Measurements from ENCODE around the gene DNAH11.
"Not testable (repeated sequence)": the region's sequence is repeated elsewhere in the genome, so short reads cannot be mapped to it uniquely, and the experiment has no call there.

Gene DNAH11

DNA sequence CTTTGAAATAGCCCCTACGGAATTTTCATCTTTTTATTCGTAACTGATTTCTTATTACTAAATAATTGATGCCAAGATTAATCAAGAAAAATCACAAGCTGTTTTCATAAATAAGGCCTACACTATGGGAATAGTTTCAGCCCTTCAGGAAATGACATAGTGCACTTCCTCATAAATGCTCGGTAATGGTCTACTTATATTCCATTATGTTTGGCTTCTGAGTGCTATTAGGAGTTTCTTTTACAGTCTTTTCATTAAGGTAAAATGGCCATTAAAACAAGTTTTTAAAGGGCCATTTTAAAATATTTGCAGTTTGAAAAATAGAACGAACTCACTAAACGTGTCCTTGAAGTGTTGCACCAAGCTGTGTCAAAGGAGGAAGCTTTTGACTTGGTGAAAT, 174.5 kb downstream of the DNAH11 start:
- DNase-seq (ENCODE audit: low read depth) = no peak

DNA sequence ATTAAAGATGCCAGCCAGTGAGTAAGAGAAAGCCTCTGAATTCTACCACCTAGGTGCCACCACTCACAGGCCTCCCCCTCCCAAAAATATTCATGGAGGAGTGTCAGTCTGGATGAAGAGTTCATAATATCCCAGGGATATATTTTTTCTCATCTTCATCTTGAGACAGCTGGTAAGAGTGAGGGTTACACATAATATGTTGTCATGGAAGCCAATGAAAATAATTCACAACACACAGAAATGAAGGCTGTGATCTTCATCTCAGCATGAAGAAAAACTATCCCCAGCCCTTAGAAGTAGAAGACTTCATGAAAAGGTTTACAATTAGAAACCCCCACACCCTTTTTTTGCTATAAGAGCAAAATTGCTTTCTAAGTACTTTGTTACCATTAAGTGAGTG, 175.6 kb downstream of the DNAH11 start:
- DNase-seq (ENCODE audit: low read depth) = no peak

DNA sequence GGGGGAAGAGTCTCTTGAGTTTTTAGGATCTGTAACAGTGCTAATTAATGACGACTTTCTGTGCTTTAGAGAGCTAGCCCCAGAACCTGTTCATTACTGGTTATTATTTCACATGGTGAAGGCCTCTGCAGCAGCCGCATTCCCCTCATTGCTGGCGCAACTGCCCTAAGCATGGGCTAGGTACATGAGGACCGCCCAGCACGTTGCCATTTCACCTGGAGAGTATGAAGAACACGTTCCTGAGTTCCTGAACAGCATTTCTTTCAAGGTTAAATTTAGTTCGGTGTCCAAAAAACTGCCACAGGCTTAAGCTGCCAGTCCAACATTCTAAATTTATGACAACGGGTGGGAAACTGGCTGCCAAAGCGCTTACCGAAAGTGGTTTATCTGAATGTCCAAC, 177.0 kb downstream of the DNAH11 start:
- no peak for DNase-seq (ENCODE audit: low read depth)

DNA sequence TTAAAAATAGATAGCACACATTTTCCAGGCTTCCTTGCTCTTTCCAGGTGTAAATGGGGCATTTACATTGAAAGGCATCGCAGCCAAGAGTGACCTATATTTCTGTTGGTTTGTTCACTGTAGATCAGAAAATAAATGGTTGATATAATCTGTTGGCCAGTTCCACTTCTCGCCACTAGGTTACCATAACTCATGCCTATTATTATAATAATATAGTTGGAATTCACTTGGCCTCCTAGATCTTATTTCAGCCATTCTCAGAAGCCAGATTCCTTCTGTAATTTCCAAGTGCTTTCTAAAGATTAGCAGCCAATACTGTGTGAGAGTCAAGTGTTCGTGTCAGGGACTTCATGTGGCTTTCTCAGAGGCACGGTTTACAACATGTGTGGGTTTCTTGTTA, 179.5 kb downstream of the DNAH11 start:
- no peak for DNase-seq (ENCODE audit: low read depth)

DNA sequence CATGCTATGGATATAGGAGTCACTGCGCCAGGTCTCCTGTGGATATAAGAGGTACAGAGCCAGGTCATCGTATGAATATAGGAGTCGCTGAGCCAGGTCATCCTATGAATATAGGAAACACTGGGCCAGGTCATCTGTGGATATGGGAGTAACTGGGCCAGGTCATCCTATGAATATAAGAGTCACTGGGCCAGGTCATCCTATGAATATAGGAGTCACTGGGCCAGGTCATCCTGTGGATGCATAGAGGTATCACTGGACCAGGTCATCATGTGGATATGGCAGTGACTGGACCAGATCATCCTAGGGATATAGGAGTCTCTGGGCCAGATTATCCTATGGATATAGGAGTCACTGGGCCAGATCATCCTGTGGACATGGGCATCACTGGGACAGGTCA, 181.7 kb downstream of the DNAH11 start:
- no peak for DNase-seq (ENCODE audit: low read depth)

DNA sequence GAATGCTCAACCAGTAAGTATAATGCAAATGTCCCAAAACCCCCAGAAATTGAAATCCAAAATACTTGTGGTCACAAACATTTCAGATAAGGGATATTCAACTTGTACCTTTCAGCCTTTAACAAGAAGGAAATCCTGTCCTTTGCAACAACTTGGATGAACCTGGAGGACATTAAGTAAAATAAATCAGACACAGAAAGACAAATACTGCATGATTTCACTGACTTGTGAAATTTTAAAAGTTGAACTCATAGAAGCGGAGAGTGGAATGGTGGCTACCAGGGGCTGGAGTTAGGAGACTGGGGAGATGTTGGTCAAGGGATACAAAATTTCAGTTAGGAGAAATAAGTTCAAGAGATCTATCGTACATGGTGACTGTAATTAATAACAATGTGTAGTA, 187.6 kb downstream of the DNAH11 start:
- DNase-seq (ENCODE audit: low read depth) = no peak

DNA sequence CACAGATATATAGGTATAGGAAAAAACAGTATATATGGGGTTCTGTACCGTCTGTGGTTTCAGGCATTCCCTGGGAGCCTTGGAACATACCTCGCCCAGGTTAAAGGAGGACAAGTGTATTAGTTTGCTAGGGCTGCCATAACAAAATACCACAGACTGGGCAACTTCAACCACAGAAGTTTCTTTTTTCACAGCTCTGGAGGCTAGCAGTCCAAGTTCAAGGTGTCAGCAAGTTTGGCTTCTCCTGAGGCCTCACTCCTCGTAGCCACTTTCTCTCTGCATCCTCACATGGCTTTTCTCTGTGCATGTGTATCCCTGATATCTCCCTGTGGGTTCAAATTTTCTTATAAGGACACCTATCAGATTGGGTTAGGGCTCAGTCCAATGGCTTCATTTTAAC, 189.1 kb downstream of the DNAH11 start:
- DNase-seq (ENCODE audit: low read depth) = no peak

DNA sequence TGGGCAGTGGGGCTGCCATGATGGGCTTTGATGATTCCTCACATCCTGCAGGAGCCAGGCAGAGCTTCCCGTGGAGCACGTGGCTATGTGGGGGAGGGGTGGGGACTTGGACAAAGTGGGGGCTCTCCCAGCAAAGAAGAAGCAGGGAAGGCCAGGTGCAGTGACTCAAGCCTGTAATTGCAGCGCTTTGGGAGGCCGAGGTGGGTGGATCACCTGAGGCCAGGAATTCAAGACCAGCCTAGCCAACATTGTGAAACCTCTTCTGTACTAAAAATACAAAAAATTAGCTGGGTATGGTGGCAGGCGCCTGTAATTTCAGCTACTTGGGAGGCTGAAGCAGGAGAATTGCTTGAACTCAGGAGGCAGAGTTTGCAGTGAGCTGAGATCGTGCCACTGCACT, 190.1 kb downstream of the DNAH11 start:
- DNase-seq (ENCODE audit: low read depth) = not testable (repeated sequence)

DNA sequence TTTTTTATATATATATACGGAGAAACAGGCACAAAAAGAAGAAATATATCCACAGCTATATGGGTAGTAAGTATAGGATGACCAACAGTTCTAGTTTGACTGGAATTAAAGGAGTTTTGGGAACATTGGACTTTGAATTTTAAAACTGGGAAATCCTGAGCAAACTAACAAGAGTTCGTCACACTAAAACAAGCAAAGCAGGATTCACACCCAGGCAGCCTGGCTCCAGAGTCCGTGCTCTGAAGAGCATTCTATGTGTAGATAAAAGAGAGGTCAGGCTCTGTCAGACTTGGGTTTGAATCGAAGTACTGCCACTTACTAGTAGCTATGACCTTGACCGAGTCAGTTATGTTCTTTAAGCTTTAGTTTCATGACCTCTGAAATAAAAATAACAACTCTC, 191.0 kb downstream of the DNAH11 start:
- no peak for DNase-seq (ENCODE audit: low read depth)

DNA sequence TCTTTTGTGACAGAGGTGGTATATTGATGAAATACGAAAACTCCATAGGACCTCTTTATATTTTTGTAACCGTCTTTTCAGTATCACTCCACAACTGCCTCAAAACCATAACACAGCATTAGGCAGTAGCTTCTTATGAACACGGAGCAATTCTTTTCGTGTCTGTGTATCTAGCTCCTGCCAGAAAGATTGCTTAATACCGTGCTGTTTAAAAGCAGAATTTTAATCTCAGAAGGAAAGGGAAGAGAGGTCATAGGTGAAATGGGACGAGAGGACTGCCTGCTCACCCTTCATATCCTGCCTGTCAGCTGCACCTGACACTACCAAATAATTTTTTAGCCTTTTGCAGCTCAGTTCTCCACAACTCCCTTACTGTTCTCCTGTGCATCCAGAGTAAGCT, 200.7 kb downstream of the DNAH11 start:
- DNase-seq (ENCODE audit: low read depth) = no peak

DNA sequence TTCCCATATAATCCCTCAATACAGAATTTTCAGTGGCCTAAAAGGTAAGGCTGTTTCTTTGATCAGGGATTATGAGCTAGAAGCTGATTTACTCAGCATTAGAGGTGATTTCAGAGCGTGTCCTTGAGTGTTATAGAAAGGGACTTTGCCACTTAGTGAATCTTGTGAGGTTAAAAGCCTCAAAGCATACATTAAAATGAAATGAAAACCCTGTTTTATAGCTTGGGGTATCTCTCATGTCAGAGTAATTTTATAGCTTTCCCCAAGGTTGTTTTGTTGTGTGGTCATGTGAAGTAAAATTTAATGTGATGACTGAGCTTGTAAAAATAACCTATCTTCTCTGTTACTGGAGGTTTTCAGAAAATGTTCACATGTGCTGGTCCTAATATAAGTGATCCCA, 204.1 kb downstream of the DNAH11 start:
- no peak for DNase-seq (ENCODE audit: low read depth)

DNA sequence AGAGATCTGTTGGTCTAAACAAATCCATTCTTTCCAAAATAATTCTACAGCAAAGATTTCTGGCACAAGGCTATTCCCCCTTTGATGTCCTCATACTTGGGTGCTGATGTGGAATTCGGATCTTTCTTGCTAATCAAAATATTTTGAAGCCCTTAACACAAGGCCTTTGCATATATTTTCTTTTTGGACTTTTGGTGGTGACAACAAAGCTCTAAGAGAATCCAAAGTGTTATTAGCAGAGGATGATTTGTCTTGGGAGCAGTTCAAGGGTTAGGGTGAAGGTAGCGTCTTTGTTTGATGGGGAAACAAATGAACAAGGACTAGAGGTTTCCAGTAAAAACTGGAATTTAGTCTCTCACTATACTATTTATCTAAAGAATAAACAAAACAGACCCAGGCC, 205.0 kb downstream of the DNAH11 start:
- no peak for DNase-seq (ENCODE audit: low read depth)

DNA sequence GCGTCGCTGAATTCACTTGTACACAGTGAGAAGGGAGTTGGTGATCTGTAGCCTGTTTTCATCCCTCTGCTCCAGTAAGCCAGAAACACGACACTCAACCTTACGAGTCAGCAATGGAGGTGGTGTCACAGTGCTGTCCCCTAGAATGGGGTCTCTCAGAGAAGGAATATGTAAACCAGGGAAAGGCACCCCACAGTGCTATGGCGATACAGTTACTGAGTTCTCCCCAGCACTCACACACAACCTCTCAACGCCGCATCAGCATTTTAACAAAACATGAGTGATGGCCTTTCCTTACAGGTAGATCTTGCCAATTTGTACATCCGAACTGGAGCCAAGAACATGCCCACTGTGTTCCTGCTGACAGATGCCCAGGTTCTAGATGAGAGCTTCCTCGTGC, 206.5 kb downstream of the DNAH11 start:
- DNase-seq (ENCODE audit: low read depth) = no peak

DNA sequence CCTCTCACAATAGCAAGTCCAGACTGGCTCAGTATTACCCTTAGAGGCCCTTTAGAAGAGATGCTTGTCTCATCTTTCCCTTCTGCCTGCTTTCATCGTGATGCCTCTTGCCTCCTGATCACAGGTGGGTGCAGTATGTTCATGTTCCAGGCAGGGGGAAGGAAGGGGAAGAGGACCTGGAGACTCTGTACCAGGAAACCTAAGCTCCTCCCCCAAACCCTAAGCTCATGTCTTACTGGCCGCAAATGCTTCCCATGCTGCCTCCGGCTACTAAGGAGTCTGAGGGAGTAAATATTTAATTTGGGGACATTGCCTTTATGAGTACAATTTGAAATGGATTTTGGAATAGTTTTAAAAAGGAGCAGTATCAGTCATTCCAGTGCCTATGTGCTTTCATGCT, 210.2 kb downstream of the DNAH11 start:
- no peak for DNase-seq (ENCODE audit: low read depth)

DNA sequence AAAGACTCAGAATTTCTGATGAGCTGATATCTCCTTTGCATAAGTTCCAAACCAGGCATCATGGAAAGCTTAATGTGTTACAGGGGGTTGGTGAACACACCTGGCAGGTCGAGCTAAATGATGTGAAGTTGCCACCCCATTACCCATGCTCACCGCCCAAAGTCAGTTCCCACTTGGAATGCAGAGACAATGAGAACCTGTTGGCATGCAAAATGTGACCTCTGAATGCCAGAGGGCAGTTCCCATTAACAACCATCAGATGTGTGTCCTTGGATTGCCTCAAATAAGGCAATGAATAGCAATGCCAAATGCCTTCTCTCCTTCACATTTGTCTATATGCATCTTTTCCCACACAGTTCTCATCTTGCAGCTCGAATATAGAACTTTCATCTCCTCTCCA, 212.1 kb downstream of the DNAH11 start:
- DNase-seq (ENCODE audit: low read depth) = no peak

DNA sequence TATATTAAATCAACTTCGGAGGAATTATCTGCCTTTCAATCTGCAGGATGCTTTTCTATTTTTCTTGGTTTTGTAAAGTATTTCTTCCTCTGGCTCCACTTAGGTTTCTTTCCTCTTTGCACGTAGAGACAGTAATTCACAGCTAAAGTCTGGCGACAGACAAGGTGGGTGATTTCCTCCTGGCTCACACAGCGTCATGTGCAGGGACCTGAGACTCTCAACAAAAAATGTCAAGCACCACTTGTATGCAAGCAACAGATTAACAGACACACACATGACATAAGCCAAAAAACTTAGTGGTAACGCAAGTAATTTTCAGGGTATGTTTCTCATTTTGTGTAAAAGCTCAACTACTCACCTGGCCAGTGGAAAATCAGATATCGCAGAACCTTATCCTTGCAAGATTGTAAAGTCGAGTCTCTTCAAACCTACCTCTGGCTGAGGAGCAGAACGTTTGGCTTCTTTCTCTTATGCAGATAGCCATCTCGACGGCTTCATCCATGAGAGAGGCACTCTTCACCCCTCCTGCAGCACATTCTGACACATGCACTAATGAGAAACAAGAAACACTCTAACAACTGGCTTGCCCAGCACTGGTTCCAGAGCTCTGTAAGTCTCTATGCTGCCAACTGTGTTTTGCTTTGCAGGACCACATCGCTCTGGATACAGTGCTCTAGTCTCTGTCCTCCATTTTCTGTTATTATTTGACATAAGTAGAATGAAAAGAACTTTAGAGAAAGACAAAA, 214.9 kb downstream of the DNAH11 start:
- no peak for DNase-seq (ENCODE audit: low read depth)

DNA sequence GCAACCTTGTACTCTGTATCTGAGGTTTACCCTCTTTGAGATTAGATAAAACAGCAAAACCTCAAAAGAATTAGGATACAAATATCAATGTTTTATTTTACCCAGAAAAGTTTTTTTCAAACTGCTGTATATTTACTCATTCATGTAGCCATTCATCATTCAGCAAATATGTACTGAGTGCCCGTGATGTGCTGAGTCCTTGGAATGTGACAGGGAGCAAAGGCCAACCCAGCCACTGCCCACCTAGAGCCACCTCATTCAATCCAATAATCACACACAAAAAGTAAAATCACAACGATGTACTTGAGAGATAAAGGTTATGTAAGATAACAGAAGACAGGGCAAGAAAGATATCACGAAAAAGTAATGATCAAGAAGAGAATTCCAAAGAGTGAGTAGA, 215.4 kb downstream of the DNAH11 start:
- DNase-seq (ENCODE audit: low read depth) = no peak

DNA sequence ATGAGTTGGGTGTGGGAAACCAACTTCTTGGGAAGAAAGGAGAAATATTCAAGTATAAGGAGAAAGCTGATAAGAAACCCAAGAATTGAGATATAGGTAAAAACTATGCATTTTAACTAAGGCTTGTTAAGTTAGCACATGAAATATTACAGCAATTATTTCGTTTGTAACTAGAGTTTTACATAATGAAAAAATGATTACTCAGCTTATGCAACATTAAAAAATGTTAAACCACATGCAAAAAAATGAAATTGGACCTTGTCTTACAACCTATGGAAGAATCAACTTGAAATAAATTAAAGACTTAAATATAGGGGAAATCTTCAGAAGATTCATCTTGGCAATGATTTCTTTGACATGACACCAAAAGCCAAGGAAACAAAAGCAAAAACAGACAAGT, 219.6 kb downstream of the DNAH11 start:
- DNase-seq (ENCODE audit: low read depth) = no peak

DNA sequence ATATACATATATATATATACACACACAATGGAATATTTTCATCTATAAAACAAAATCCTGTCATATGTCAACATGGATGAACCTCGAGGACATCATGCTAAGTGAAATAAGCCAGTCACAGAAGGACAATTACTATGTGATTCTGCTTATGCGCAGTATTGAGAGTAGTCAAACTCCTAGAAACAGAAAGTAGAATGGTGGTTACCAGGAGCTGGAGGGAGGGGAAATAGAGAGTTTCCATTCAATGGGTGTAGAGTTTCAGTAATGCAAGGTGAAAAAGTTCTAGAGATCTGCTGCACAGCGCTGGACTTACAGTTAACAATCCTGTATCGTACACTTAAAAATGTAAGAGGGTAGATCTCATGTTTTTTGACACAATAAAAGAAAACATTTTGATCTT, 221.0 kb downstream of the DNAH11 start:
- DNase-seq (ENCODE audit: low read depth) = no peak

DNA sequence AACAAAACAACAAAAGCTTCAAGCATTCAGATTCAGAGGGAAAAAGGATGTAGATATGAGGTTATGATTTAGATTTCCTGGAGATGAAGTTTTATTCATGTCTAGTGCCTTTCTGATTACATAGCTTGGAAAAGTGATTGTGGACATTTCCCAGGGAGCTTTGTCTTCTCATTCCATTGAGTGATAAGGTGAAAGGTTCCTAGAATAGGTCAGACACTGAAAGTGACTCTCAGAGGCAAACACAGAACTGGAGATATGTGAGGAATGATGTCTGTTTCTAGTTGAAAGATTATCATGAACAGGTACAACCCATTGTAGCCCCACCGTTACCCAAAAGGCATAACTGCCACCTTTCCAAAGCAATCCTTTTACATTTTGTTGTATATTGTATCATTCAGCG, 223.4 kb downstream of the DNAH11 start:
- DNase-seq (ENCODE audit: low read depth) = no peak

DNA sequence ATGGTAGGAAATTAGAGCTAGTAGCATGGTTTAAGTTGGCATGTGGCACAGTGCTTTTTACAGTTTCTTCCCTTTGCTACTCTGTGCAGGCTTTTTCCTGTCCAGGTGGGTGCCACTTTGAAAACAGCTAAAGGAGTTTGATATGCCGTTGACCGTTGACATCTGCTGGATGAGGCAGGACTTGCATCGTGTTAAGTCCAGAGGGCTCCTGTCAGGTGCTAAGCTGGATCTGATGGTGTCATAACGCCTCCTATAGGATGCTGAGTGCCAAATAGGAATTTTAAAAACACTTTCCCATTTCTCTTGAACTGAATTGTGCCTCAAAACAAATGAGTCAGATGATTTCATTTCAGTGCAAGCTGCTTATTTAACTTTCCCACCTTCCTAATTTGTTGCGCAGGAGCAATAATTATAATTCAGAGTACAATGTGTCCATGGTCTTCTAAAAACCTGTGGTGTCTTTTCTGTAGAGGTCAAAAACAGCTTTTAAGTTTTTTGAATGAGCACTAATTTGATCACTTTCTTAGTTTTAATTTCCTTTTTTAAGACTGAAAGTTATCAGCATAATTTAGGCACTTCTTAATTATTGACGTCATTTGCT, 224.6 kb downstream of the DNAH11 start:
- no peak for DNase-seq (ENCODE audit: low read depth)

DNA sequence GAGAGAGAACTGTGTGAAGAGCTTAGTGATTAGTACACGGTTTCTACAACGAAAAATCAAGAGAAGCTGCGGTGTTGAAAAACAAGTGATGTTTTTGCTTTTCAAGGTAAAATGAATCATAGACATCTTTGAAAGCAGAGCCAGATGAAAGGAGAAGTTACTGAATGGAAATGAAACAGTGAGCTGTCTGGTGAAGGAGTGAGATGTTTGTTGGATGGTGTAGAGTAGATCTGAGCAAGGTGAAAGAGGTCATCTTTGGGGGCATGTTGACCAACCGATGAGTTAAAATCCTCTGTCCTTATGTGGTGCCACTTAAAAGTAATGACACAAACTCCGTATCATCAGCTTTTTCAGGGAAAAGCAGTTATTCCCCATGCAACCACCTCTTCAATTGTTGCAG, 225.4 kb downstream of the DNAH11 start:
- DNase-seq (ENCODE audit: low read depth) = no peak

DNA sequence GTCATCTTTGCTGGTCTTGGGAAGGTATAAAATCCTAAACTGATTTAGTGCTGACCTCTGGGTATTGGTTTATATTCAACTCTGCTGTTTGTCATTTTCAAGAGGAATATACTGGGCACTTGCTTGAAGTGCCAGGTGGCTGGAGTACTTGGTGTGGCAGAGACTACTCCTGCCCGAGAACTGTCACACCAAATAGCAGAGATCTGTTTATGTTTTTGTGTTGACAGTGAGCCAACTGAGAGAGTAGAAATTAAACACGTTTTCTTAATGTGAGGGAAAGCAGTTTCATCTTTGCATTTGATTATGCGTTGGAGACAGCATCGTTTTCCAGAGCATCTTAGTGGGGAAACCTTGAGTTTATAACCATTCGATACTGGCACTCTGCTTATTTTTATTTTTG, 228.4 kb downstream of the DNAH11 start:
- DNase-seq (ENCODE audit: low read depth) = no peak

DNA sequence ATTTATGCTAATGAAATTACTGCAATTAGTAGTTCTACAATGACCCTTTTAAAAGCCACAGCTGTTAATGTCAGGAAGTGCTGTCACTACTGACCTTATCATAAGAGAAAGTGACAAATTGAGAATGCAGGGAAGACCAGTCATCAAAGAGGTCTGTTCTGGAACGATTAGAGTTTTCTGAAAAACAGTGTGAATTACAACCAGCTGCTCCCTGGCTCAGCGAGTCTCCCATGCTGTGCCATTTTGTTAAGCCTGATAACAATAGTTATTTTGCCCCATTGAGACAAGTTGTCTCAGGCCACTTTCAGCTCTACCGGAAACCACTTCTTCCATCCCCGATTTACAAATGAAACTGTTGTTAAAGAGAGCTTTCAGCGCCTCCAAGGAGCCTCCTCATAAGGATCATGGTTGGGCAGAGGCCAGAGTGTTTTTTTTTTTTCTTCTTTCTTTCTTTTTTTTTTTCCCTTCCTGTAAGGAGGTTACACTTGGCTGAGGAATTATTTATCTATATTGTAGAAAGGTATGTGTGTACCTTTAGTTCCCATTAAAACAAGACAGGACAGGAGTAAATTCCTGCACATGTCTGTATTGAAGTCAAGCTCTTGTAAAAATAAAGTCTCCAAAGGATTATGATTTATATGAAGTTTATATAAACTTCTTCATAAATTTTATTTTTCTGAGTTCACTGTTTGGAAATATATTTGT, 229.2 kb downstream of the DNAH11 start:
- DNase-seq (ENCODE audit: low read depth) = no peak
